DOHH2 (cell line): ENCODE data around the gene TTLL9.

Experiments
- H3F3A ChIP-seq: fragments of 200-600 bp; sonication (generic), shearing (Covaris generic); 2 replicates; pipeline ENCODE4 v1.6.0; 2016; ENCODE audit warnings: antibody characterized with exemption, mild to moderate bottlenecking; ENCODE audit not compliant: control insufficient read depth, insufficient read depth
- H3K27ac ChIP-seq: fragments of 200-600 bp; sonication (generic); 2 replicates; pipeline ENCODE4 v1.5.1; 2014; ENCODE audit warnings: low read depth, mild to moderate bottlenecking, low read length, moderate library complexity
- H3K27me3 ChIP-seq: fragments of 200-600 bp; sonication (generic); 2 replicates; pipeline ENCODE4 v1.6.1; 2014; ENCODE audit warnings: mild to moderate bottlenecking, low read length, mixed read lengths; ENCODE audit not compliant: control insufficient read depth
- H3K36me3 ChIP-seq: fragments of 200-600 bp; sonication (generic); 2 replicates; pipeline ENCODE4 v1.6.1; 2014; ENCODE audit warnings: mild to moderate bottlenecking, low read length, moderate library complexity, mixed read lengths; ENCODE audit not compliant: control insufficient read depth
- H3K4me1 ChIP-seq: fragments of 200-600 bp; sonication (generic); 2 replicates; pipeline ENCODE4 v1.6.1; 2014; ENCODE audit warnings: mild to moderate bottlenecking, low read length, mixed read lengths; ENCODE audit not compliant: control insufficient read depth
- H3K4me2 ChIP-seq: fragments of 200-600 bp; sonication (generic); 2 replicates; pipeline ENCODE4 v1.6.0; 2014; ENCODE audit warnings: mild to moderate bottlenecking, low read length, moderate library complexity
- H3K4me3 ChIP-seq: fragments of 200-600 bp; sonication (generic); 2 replicates; pipeline ENCODE4 v1.5.1; 2014; ENCODE audit warnings: mild to moderate bottlenecking, low read length, mixed read lengths
- H3K79me2 ChIP-seq: fragments of 200-600 bp; sonication (generic); 2 replicates; pipeline ENCODE4 v1.6.1; 2014; ENCODE audit warnings: mild to moderate bottlenecking, low read length, mixed read lengths; ENCODE audit not compliant: control insufficient read depth
- H3K9me2 ChIP-seq: fragments of 200-600 bp; sonication (generic); replicated peaks from 2 replicates; pipeline ENCODE4 v1.6.1; 2014; ENCODE audit warnings: mild to moderate bottlenecking, low read length, mixed read lengths; ENCODE audit not compliant: control insufficient read depth
- H3K9me3 ChIP-seq: fragments of 200-600 bp; sonication (generic); 2 replicates; pipeline ENCODE4 v1.6.1; 2014; ENCODE audit warnings: antibody characterized with exemption, low read length, mixed read lengths; ENCODE audit not compliant: control insufficient read depth, insufficient read depth
- H4K20me1 ChIP-seq: fragments of 200-600 bp; sonication (generic); 2 replicates; pipeline ENCODE4 v1.6.0; 2014; ENCODE audit warnings: low read depth, mild to moderate bottlenecking, antibody characterized with exemption, low read length, moderate library complexity; ENCODE audit not compliant: control insufficient read depth, insufficient read depth
- EZH2phosphoT487 ChIP-seq: fragments of 200-600 bp; sonication (generic); IDR thresholded peaks from 2 replicates; pipeline ENCODE4 v1.6.1; 2017; ENCODE audit warnings: borderline replicate concordance, mild to moderate bottlenecking, antibody characterized with exemption, low read length, moderate library complexity, mixed read lengths
- TF ChIP-seq, protein P1 (sequence below): fragments of 200-600 bp; sonication (generic); IDR thresholded peaks from one replicate; pipeline ENCODE4 v1.5.1; 2014; ENCODE audit warnings: antibody characterized with exemption, mild to moderate bottlenecking, low read depth, low read length; ENCODE audit not compliant: poor library complexity, severe bottlenecking

TTLL9 gene

DNA sequence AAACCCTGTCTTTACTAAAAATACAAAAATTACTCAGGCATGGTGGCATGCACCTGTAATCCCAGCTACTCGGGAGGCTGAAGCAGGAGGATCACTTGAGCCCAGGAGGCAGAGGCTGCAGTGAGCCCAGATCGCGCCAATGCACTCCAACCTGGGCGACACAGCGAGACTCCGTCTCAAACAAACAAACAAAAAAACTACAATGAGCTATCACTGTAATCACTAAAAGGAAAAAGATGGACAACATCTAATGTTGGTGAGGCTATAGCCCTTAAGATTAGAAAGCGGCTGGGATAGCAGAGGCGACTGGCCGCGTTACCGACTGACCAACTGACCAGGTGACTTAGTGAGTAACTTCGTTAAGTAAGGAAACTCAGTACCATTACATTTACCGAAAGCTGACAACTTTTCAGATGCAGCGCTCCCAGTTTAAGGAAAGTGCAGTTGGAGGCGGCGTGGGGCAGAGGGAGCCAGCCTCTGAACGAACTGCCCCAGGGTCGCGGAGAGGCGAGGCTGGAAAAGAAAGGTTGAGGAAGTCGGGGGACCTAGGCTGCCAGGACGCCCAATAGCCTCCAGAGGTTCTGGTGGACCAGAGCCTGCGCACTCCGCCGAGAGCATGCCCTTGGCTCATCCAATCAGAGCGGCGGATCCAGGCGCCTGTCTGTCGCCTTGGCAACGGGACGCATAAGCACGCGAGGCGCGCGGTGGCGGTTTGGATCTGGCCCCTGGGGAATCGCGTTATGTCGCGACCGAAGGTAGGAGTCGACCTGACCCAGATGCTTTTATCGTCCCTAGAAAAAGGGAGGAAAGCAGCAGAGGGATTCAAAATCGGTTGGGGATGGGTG, 8.9 kb downstream of the TTLL9 start:
- Histone ChIP-seq H3F3A (0 out of 2 replicates have a peak, but pooled peaks cover 4% of the 10 kb centered on the region), H3K4me3 (peak overlapping the region; percentile 78), H4K20me1 (no peaks in the 10 kb centered on the region), H3K27ac (no peak overlapping the region), H3K27me3 (peaks cover 17% of the 10 kb centered on the region), H3K4me2 (peak overlapping the region; percentile 64), H3K9me2 (no peaks in the 10 kb centered on the region), H3K4me1 (peaks cover 13% of the 10 kb centered on the region), H3K79me2 (no peaks in the 10 kb centered on the region), H3K9me3 (peaks cover 3% of the 10 kb centered on the region; the same call in 1 of the 2 replicates), H3K36me3 (no peaks in the 10 kb centered on the region)
- TF ChIP-seq, protein P1, sequence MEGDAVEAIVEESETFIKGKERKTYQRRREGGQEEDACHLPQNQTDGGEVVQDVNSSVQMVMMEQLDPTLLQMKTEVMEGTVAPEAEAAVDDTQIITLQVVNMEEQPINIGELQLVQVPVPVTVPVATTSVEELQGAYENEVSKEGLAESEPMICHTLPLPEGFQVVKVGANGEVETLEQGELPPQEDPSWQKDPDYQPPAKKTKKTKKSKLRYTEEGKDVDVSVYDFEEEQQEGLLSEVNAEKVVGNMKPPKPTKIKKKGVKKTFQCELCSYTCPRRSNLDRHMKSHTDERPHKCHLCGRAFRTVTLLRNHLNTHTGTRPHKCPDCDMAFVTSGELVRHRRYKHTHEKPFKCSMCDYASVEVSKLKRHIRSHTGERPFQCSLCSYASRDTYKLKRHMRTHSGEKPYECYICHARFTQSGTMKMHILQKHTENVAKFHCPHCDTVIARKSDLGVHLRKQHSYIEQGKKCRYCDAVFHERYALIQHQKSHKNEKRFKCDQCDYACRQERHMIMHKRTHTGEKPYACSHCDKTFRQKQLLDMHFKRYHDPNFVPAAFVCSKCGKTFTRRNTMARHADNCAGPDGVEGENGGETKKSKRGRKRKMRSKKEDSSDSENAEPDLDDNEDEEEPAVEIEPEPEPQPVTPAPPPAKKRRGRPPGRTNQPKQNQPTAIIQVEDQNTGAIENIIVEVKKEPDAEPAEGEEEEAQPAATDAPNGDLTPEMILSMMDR: no peak
- no peak for TF ChIP-seq EZH2phosphoT487

DNA sequence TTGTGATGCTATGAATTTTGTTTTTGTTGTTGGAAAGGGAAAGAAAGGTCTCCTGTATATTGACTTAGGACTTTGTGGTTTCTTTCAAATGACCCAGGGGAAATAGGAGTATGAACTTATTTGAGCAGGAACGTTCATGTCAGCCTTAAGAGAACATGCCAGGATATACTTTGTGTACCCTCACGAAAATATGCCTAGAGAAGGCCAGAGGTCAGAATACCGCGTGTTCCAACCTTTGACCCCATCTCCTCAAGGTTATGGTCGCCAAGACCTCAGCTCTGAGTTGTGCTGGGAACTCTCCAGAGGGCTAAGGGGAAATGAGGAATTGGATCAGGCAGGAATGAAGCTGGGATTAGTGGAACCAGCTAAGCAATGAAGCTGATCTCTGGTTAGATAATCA, 11.5 kb downstream of the TTLL9 start:
- Histone ChIP-seq H3K36me3 (no peaks in the 10 kb centered on the region), H3K4me2 (no peak overlapping the region), H3K4me3 (no peak overlapping the region), H3K27ac (no peak overlapping the region), H3K27me3 (peaks cover 20% of the 10 kb centered on the region), H3K79me2 (no peaks in the 10 kb centered on the region), H3F3A (0 out of 2 replicates have a peak, but pooled peaks cover 4% of the 10 kb centered on the region), H3K9me3 (peaks cover 3% of the 10 kb centered on the region; the same call in 1 of the 2 replicates), H3K9me2 (no peaks in the 10 kb centered on the region), H4K20me1 (no peaks in the 10 kb centered on the region), H3K4me1 (peaks cover 10% of the 10 kb centered on the region)
- TF ChIP-seq, protein P1: no peak
- TF ChIP-seq EZH2phosphoT487: no peak

DNA sequence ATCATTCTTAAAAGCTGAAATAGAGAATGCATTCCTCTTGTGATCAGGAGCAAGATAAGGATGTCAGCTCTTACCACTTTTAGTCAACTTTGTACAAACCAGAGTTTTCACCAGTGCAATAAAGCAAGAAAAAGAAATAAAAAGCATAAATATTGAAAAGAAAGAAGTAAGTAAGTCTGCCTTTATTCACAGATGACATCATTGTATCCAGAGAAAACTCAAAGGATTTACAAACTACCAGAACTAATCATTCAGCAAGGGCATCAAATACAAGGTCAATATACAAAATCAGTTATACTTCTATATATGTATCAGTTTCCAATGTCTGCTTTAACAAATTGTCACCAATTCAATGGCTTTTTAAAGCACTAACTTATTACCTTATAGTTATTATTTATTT, 13.4 kb downstream of the TTLL9 start:
- no peak for TF ChIP-seq EZH2phosphoT487
- TF ChIP-seq, protein P1: no peak
- H3K9me3 ChIP-seq: peaks cover 3% of the 10 kb centered on the region; the same call in 1 of the 2 replicates
- no peaks in the 10 kb centered on the region for H3K79me2 ChIP-seq
- no peak overlapping the region for H3K4me3 ChIP-seq
- H3K4me1 ChIP-seq: peaks cover 10% of the 10 kb centered on the region
- H3K36me3 ChIP-seq: no peaks in the 10 kb centered on the region
- H3K27ac ChIP-seq: no peak overlapping the region
- no peaks in the 10 kb centered on the region for H3K9me2 ChIP-seq
- H3K4me2 ChIP-seq: no peak overlapping the region
- H3K27me3 ChIP-seq: peaks cover 16% of the 10 kb centered on the region
- 0 out of 2 replicates have a peak, but pooled peaks cover 4% of the 10 kb centered on the region for H3F3A ChIP-seq
- no peaks in the 10 kb centered on the region for H4K20me1 ChIP-seq
